NCI-H1694 (cell line): ENCODE results near the gene HIRA.
"Not testable (repeated sequence)": the region's sequence is repeated elsewhere in the genome, so short reads cannot be mapped to it uniquely, and the experiment has no call there.

ENCODE experiments used
- DNase-seq: peaks from one replicate; lab custom pipeline; 2025; lab: John Stamatoyannopoulos, UW

Gene HIRA

GRCh38 chr22:19463491-19464469, 32.2 kb upstream of the HIRA start:
- DNase-seq: no peak

- no peak for DNase-seq
Measured at GRCh38 chr22:19463008-19463407, 31.5 kb upstream of the HIRA start.

- no peak for DNase-seq
Measured at GRCh38 chr22:19461506-19461905, 30.0 kb upstream of the HIRA start.

- DNase-seq: no peak
Measured at GRCh38 chr22:19460036-19460435, 28.5 kb upstream of the HIRA start.

- DNase-seq: no peak
Measured at GRCh38 chr22:19457828-19458428, 26.4 kb upstream of the HIRA start.

- DNase-seq: no peak
Measured at GRCh38 chr22:19456541-19456940, 25.0 kb upstream of the HIRA start.

- no peak for DNase-seq
Measured at GRCh38 chr22:19455585-19456370, 24.2 kb upstream of the HIRA start.

- DNase-seq: no peak
Measured at GRCh38 chr22:19455033-19455432, 23.5 kb upstream of the HIRA start.

- DNase-seq: no peak
Measured at GRCh38 chr22:19454156-19454555, 22.6 kb upstream of the HIRA start.

- DNase-seq: no peak
Measured at GRCh38 chr22:19453718-19454117, 22.2 kb upstream of the HIRA start.

- no peak for DNase-seq
Measured at GRCh38 chr22:19451570-19451969, 20.0 kb upstream of the HIRA start.

GRCh38 chr22:19450363-19451175, 19.0 kb upstream of the HIRA start:
- DNase-seq: no peak

- no peak for DNase-seq
Measured at GRCh38 chr22:19449422-19449767, 17.9 kb upstream of the HIRA start.

- no peak for DNase-seq
Measured at GRCh38 chr22:19448739-19449421, 17.3 kb upstream of the HIRA start.

GRCh38 chr22:19448076-19448607, 16.6 kb upstream of the HIRA start:
- peak; percentile 40 for DNase-seq

- DNase-seq: peak; percentile 87
Measured at GRCh38 chr22:19447330-19448075, 16.0 kb upstream of the HIRA start, which contains the start of gene C22orf39. Gene C22orf39 (minus strand): TSS chr22:19447711. CDS start chr22:19447688, 23 bp downstream.

GRCh38 chr22:19446603-19447329, 15.2 kb upstream of the HIRA start:
- no peak for DNase-seq

- not testable (repeated sequence) for DNase-seq
Measured at GRCh38 chr22:19445279-19445982, 13.9 kb upstream of the HIRA start.
